Vagina (tissue), 2 donors: ENCODE results near the gene SAMD3. TPM values are rescaled to one million over a fixed set of nuclear protein-coding genes. Genes with fewer than 3 reads are reported as not detected.

Experiments
- DNase-seq, 2 donors: peaks; one replicate each; pipeline ENCODE4 v3.0.0-alpha.2; 2017; ENCODE audit errors: extremely low spot score in 2 of 2
- H3K27ac ChIP-seq: fragments of 200-600 bp; sonication (generic); one replicate; pipeline ENCODE4 v1.5.1; 2019
- H3K27me3 ChIP-seq: fragments of 200-600 bp; sonication (generic); one replicate; pipeline ENCODE4 v1.5.1; 2019
- H3K36me3 ChIP-seq, 2 donors: fragments of 200-600 bp; sonication (generic); one replicate each; pipeline ENCODE4 v1.5.1; 2017 to 2019
- H3K4me1 ChIP-seq: fragments of 200-600 bp; sonication (generic); one replicate; pipeline ENCODE4 v1.5.1; 2019
- H3K4me3 ChIP-seq, 2 donors: fragments of 200-600 bp; sonication (generic); 1 replicate in 1 of 2; 2 replicates in 1 of 2; pipeline ENCODE4 v1.5.1; 2016 to 2019
- H3K9me3 ChIP-seq: fragments of 200-600 bp; sonication (generic); one replicate; pipeline ENCODE4 v1.5.1; 2019
- POLR2A ChIP-seq, 2 donors: fragments of 450-650 bp; IDR thresholded peaks; one replicate each; pipeline ENCODE4 v1.6.1; 2017; ENCODE audit warnings: antibody characterized with exemption in 2 of 2, mild to moderate bottlenecking in 2 of 2, moderate library complexity in 2 of 2
- POLR2AphosphoS5 ChIP-seq, 2 donors: sonication (generic); formaldehyde crosslinking; IDR thresholded peaks; one replicate each; pipeline ENCODE4 v1.9.0; 2017; ENCODE audit warnings: antibody characterized with exemption in 2 of 2, mild to moderate bottlenecking in 2 of 2, low read depth in 1 of 2; ENCODE audit not compliant: insufficient read depth in 1 of 2
- intact Hi-C: fragments of 100-400 bp; cut with DNase I; formaldehyde crosslinking; loops from one replicate; pipeline ENCODE4 v1.15.1; 2023
- total RNA-seq: library from RNA; depleted of rRNA; stranded (reverse); fragments of >200 nt; gene quantifications from one replicate; pipeline ENCODE4 v1.2.3, GENCODE V29; 2016
- TF ChIP-seq, protein P1 (sequence below), 3 experiments: fragments of 450-650 bp in 2 of 3; fragments of 200-600 bp in 1 of 3; sonication (generic) in 1 of 3; IDR thresholded peaks; one replicate each; pipeline ENCODE4 v1.5.1; 2017 to 2019; ENCODE audit warnings: antibody characterized with exemption in 3 of 3, mild to moderate bottlenecking in 2 of 3, moderate library complexity in 2 of 3

The SAMD3 gene
- total RNA-seq, 1 donor from 2014 or later: 7.6 TPM

DNA sequence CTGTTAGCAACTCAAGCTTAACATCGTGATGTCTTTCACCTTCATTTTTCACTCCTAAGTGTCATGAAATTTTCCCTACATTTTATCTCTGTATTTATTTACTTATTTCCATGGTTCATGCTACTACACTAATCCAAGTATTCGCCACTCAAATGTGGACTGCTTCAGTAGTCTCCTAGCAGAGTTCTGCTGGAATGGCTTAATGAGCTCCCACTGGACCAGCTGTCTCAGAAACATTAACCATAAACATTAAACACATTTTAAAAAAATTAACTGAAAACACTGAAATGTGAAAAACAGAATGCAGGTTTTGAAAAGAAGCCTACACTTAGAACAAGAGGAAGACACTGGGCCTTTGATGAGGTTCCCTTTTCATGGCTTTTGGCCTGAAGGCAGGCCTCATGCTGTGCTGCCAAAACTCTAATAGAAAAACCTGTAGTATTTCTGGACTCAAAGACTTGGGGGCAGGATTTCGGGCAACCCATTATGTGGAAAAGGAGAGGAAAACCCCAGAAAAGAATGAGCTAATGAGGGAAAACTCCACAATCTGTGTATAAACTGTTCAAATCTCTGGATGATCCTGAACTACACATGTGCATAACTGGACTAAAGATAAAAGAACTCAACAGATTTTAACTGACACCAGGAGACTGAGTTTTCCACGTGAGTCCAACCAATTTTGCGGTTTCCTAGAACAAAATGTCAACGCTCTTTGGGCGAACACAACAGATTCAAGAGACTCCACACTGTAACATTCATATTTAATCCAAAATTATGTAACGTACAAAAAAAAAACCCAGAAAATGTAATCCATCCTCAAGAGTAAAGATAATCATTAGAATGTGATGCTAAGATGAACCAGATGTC is 33.0 kb downstream of the SAMD3 start:
- no peaks in the 10 kb centered on the region for H3K36me3 ChIP-seq
- H3K27me3 ChIP-seq: no peaks in the 10 kb centered on the region
- no peak overlapping the region for H3K27ac ChIP-seq
- H3K4me3 ChIP-seq: no peak overlapping the region
- no peak for DNase-seq
- no peaks in the 10 kb centered on the region for H3K4me1 ChIP-seq
- TF ChIP-seq POLR2AphosphoS5 (IDR thresholded peaks at IDR 0.05; ENCODE audit: insufficient read depth in 1 of 2, low read depth in 1 of 2) (no peak), POLR2A (IDR thresholded peaks at IDR 0.05) (no peak)
- TF ChIP-seq, protein P1, sequence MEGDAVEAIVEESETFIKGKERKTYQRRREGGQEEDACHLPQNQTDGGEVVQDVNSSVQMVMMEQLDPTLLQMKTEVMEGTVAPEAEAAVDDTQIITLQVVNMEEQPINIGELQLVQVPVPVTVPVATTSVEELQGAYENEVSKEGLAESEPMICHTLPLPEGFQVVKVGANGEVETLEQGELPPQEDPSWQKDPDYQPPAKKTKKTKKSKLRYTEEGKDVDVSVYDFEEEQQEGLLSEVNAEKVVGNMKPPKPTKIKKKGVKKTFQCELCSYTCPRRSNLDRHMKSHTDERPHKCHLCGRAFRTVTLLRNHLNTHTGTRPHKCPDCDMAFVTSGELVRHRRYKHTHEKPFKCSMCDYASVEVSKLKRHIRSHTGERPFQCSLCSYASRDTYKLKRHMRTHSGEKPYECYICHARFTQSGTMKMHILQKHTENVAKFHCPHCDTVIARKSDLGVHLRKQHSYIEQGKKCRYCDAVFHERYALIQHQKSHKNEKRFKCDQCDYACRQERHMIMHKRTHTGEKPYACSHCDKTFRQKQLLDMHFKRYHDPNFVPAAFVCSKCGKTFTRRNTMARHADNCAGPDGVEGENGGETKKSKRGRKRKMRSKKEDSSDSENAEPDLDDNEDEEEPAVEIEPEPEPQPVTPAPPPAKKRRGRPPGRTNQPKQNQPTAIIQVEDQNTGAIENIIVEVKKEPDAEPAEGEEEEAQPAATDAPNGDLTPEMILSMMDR (IDR thresholded peaks at IDR 0.05): no peak
- H3K9me3 ChIP-seq: no peaks in the 10 kb centered on the region
- intact Hi-C loops: no loop called here

DNA sequence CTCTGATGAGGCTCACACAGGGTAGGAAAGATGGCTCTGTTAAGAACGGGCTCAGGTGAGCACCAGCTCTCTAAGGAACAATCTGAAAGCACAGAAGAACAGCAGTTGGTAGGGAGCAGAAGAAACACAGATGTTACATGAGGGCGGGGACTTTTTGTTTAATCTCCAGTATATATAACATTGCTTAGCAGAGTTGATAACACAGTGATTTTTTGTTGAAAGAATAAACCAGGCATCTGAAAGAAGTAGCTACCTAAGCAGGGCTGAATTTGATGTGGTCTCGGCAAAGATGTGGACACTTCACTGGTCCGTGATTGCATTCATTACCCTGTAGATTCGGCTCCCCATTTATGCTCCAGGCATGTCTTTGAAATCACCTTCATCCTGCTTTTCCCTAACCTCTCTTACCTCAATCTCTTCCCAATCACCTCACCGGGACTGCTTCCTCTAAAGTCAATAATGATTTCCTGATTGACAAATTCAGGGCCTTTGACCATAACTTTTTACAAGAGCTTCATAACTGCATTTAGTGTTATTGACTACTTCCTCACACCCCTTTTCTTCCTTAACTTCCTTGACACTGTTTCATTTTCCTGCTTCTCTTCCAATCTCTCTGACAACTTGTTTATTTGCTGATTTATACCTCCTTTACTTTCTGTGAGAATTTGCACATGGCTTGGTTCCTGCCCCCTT is 34.4 kb downstream of the SAMD3 start:
- no peaks in the 10 kb centered on the region for H3K27me3 ChIP-seq
- H3K4me1 ChIP-seq: no peaks in the 10 kb centered on the region
- H3K9me3 ChIP-seq: no peaks in the 10 kb centered on the region
- TF ChIP-seq POLR2AphosphoS5 (IDR thresholded peaks at IDR 0.05; ENCODE audit: insufficient read depth in 1 of 2, low read depth in 1 of 2) (no peak), POLR2A (IDR thresholded peaks at IDR 0.05) (no peak)
- TF ChIP-seq, protein P1 (IDR thresholded peaks at IDR 0.05): no peak
- no peak overlapping the region for H3K27ac ChIP-seq
- no peaks in the 10 kb centered on the region for H3K36me3 ChIP-seq
- no peak for DNase-seq
- intact Hi-C loops: no loop called here
- no peak overlapping the region for H3K4me3 ChIP-seq

DNA sequence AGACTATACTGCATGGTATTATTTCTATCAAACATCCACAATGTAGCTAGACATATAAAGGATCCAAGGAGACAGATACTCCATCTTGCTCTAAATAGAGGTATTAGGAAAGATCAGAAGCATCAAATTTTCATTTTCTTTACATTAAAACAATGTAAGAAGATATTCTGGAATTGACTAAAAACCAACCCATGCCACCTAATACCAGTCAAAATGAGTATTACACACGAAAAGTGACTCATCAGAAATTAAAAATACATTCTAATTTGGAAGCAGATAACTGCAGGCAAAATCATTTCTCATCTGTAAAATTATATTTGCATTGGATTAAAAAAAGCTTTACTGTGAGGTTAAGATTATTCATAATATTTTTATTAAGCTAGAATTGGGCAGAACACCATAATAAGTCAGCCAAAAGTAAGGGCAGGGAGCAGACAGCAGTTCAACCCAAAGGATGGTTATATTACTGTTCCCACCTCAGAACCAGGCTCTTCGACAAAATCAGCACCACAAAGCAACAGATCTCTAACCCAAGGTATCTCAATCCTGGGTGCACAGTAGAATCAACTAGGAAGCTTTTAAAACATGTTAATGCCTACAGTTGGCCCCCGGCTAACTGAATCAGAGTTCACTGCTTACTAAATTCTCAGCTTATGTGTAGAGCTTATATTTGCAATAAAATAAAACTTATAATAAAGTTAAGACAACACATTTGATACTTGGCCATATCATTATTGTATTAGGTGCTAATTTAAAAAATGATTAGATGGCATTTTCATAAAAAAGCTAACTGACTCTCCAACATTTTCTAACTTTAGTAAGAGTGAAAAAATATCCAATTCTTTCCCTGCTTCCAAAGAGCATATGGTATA is 35.2 kb downstream of the SAMD3 start:
- no peaks in the 10 kb centered on the region for H3K27me3 ChIP-seq
- no peaks in the 10 kb centered on the region for H3K36me3 ChIP-seq
- H3K4me1 ChIP-seq: no peaks in the 10 kb centered on the region
- intact Hi-C loops: no loop called here
- no peaks in the 10 kb centered on the region for H3K9me3 ChIP-seq
- H3K27ac ChIP-seq: no peak overlapping the region
- no peak for DNase-seq
- H3K4me3 ChIP-seq: no peak overlapping the region
- TF ChIP-seq POLR2AphosphoS5 (IDR thresholded peaks at IDR 0.05; ENCODE audit: insufficient read depth in 1 of 2, low read depth in 1 of 2): no peak
- no peak for TF ChIP-seq POLR2A (IDR thresholded peaks at IDR 0.05)
- TF ChIP-seq, protein P1 (IDR thresholded peaks at IDR 0.05): no peak

DNA sequence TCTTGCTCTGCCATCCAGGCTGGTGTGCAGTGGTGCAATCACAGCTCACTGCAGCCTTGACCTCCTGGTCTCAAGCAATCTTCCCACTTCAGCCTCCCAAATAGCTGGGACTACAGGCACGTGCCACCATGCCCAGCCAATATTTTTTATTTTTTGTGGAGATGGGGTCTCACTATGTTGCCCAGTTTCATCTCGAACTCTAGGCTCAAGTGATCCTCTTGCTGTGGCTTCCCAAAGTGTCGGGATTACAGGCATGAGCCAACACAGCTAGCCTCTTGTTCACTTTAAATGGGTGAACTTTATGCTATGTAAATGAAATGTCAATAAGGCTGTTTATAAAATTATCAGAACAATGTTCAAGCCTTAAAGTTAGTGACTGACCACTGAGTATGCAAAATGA is 37.1 kb downstream of the SAMD3 start:
- no peaks in the 10 kb centered on the region for H3K36me3 ChIP-seq
- DNase-seq: no peak
- TF ChIP-seq POLR2A (IDR thresholded peaks at IDR 0.05) (no peak), POLR2AphosphoS5 (IDR thresholded peaks at IDR 0.05; ENCODE audit: insufficient read depth in 1 of 2, low read depth in 1 of 2) (no peak)
- TF ChIP-seq, protein P1 (IDR thresholded peaks at IDR 0.05): no peak
- no peak overlapping the region for H3K27ac ChIP-seq
- no peak overlapping the region for H3K4me3 ChIP-seq
- H3K9me3 ChIP-seq: no peaks in the 10 kb centered on the region
- intact Hi-C loops: no loop called here
- H3K27me3 ChIP-seq: no peaks in the 10 kb centered on the region
- no peaks in the 10 kb centered on the region for H3K4me1 ChIP-seq
